Activated CD8-positive, alpha-beta memory T cell treated with anti-CD3 and anti-CD28 coated beads, Interleukin-2, amount 50 U/mL, for 1 hour (primary cell): ENCODE measurements around the gene HOXB3.

Experiments
- DNase-seq: peaks from one replicate; pipeline ENCODE4 v3.0.0-alpha.2; 2020; ENCODE audit errors: extremely low read depth

HOXB3 gene

DNA sequence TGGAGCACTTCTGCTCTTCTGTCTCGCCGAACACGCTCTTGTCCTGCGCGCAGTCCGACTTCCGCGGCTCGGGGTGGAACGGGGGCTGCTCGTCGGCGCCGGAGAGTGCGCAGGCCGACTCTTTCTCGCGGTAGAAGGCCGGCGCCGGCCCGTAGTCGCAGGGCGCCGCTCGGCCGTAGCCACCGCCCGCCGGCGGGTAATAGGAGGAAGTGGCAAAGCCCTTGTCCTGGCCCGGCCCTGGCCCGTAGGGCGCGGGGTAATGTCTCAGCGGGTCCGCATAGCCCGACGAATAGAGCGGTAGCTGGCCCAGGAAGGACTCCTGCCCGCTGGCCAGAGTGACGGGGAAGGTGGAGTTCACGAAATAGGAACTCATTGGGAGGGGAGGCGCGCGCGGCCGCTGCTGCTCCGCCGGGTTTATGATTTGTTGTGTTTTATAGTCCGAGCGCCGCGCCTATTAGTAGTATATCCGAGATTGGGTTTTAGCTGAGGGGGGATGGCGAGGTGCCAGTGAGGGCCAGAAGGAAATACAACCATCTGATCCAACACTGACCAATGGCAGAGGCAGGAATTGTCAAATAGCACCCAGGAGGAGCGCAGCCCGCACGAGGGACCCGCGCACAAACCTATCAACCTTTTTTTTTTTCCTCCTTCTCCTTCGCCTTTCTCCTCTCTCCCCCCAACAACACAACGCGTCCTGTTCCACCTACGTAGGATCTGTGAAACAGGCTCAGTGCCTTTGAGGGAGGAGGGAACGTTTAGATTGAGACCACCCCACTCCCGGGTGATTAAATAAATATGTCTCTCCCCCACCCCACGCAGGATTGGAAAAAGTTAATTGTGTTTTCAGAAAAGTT, 8.0 kb upstream of the HOXB3 start:
- DNase-seq: no peak

DNA sequence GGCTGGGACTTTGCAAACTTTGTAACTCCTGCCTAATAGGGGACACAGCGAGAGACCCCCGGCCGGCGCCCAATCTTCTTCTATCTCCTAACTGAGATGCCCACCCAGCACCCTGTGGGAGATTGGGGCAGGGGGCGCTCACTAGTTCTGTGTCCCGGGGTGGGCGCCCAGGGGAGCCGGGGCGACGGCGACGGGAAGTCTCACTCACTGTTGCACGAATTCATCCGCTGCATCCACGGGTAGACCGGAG, 7.4 kb upstream of the HOXB3 start:
- no peak for DNase-seq

- DNase-seq: no peak
Measured at GRCh38 chr17:48596735-48597527, 6.9 kb upstream of the HOXB3 start.

DNA sequence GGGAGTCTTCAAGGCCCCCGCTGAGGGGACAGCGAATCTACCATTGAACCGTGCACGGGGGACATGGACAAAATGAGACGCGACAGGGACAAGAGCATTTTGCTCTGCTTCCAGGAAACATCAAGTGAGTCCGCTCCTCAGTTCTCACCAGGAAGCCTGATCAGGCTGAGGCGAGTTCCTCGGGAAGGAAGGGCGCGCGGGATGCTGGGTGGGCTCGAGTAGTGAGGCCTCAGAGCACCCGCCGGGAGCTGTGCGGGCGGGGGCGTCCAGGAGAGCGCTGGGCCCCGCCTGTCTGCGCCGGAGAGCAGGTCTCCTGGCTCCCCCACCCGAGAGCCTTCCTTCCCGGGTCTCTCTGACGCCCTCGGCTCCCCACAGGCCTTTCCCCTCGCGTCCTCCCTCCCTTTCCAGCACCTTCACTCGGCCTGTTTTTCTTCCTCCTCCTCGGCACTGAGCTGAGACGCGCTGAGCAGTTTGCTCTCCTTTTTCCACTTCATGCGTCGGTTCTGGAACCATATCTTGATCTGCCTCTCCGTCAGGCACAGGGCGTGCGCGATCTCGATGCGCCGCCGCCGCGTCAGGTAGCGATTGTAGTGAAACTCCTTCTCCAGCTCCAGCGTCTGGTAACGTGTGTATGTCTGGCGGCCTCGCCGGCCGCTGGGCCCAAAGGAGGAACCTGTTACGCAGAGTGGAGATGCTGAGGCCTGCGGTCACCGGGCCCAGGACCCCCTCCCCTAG, 6.1 kb upstream of the HOXB3 start:
- no peak for DNase-seq

DNA sequence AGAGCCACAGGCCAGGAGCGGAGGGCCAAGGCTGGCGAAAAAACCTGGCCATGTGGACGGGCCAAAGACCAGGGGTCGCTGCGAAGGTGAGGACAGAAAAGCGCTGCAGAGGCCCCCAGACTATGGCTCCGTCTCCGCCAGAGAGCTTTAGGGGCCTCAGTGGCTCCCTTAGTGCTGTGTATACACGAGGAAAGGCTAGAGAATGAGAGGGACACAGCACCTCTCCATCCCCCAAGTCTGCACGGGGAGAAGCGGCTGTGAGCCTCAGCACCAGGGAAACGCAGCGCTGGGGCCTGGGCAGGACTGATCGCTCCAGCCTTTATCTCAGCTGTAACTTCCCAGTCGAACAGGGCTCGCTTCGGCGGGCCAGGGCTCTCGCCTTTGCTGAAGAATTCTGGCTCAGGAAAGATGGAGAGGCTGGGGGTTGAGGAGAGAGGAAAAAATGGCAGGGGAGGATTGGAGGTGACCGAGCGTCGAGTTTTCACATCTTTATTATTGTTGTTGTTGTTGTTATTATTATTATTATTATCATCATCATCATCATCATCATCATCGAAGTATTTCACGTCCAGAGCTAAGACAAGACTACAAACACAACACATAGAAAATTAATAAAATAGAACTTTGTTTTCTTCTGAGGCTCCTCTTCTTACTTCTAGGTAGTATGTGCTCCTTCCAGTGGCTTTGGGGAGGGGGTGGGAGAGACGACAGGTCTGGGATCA, 5.4 kb upstream of the HOXB3 start:
- no peak for DNase-seq

DNA sequence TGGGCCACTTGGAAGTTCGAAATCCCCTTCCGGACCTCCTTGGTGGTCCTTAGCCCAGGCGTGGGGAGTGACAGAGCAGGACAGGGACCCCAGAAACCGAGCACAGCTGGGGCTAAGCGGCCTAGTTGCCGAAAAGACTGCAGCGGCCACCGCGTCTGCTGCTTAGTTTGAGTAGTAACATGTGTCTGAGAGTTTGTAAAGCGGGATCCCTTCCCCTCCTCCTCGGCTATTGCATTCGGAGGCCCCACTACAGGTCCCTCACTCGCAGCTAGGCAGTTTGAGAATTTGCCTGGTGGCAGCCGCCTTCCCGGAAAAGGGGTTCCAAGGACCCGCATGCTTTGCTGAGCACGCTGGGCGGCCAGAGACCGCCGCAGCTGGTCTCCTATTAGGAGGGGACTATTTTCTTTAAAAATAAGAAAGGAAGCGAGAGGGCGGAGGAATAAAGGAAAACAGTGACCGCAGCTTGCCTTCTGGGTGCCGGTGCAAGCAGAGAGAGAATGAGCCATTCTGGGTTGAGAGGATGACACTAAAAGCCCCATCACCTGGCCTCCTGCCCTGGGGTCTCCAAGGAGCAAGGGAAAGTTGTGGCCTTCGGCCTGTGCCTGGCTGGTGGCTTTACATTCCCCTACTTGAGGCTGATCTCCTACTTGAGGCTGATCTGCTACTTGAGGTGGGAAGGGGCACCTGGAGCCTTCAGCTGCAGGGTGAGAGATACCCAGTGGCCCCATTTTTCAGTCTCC, 4.7 kb upstream of the HOXB3 start:
- no peak for DNase-seq

GRCh38 chr17:48593840-48594537, 3.9 kb upstream of the HOXB3 start:
- DNase-seq: no peak

DNA sequence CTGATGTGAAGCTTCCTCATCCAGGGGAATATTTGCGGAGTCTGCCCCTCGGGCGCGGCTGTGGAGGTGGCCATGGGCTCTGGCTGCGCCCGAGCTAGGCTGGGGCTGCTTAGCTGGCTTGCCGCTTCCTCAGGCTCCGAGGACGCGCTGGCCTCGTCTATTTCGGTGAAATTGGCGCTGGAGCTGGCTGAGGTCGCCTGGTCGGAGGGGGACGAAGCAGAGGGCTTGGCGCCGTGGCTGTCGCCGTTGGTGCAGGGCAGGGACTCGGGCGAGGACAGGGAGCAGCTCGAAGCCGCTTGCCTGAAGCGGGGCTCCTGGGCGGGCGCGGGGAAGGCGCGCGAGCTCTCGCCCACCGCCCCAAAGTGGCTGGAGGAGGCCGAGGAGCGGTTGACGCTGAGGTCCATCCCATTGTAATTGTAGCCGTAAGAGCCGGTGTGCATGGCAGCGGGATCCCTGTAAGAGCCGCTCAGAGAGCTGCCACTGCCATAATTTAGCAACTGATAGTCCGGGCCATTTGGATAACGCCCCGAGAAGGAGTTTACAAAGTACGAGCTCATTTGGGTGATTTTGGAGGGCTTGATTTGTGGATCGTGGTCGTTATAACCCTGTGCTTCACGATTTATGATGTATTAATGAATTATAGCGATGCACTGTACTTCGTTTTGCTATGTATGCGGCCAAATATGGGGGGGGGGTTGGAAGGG, 3.2 kb upstream of the HOXB3 start, which contains the start of gene HOXB5:
Gene HOXB5, minus strand, starts transcription at position 654 of the 704 bp plus-strand sequence. Its CDS starts 97 bp downstream, at position 557.
- DNase-seq: no peak

DNA sequence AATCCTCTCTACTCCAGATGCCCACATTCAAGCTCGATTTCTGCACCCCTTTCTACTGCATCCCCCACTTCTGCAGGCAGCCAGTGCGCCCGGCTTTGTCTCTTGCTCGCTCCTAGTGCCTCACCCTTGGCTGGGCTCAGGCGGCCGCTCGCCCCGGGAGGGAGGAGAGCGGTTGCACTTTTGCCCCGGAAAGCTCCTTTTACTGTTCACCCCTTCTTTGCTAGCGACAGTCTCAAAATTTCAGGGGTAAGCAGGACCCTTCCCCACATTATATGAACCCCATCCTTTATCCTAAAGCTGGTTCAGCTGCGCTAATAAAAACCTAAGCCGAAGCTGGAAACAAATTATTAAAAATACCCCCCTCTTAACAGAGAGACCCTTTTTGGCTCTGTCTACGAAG, 2.5 kb upstream of the HOXB3 start:
- DNase-seq: no peak

DNA sequence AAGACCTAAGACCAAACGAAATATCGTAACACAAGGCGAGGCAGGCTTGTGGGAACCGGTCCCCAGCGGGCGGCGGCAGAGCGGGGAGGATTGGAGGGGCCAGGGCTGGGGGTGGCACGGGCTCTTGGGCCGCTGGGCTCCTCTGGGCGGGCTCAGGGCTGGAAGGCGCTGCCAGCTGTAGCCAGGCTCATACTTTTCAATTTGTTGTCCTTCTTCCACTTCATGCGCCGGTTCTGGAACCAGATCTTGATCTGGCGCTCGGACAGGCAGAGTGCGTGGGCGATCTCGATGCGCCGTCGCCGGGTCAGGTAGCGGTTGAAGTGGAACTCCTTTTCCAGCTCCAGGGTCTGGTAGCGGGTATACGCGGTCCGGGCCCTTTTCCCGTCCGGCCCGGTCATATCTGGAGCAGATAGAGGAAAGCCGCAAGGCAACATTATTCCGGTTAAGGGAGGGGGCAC, 2.0 kb upstream of the HOXB3 start:
- no peak for DNase-seq

GRCh38 chr17:48591255-48592056, 1.4 kb upstream of the HOXB3 start:
- DNase-seq: no peak

- no peak for DNase-seq
Measured at GRCh38 chr17:48590607-48591161, 643 bp upstream of the HOXB3 start.

DNA sequence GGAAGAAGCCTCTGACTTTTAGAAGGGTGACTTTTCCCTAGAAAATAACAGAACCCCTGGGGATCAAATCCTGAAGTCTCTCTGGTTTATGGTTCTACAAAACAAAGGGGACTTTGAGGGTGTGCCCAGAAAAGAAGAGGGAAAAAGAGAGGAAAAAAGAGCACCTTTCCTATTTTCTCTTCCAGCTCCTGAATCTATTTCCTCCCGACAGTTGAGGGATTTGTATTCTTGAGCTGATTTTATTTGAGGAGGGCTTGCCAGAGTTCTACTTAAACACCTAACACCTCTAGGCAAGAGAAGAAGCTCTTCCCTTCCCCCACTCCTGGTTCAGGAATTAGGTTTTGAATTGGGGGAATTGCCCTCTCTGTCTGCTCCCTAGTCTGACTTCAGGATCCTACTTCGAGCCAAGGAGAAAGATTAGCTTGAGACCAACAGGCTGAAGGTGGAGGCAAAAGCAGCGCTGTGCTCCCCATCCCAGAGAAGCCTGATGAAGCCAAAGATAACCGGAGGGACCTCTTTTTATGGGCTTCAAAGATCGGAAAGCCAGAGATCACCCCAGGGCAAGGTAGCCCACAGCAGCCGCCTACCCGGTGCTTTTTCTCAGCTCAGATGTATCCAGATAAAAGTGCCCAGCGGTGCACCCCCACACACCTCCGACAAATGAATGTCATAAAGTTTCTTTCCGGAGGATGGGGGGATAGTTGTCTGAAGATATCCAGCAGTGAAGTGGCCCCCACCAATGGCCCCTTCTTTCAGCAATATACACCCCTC, 796 bp downstream of the HOXB3 start:
- DNase-seq: no peak

DNA sequence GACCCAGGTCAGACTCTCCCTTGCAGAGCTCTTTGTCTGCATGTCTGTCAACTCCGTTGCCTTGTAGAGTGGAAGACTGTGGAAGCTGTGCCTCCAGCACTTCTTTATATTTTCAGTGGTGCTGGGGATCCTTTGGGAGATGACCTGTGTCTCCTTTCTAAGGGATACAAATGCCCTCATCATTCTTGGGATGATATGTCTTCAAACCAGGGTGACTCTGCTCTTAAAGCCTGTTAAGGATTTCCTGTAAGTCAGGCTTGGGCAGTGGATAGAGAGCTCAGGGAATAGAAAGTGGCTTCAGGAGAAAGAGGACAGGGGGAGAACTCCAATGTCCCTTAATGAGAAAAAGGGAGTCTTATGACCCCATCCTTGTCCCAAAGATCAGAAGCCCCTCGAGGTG, 1.5 kb downstream of the HOXB3 start:
- DNase-seq: no peak

DNA sequence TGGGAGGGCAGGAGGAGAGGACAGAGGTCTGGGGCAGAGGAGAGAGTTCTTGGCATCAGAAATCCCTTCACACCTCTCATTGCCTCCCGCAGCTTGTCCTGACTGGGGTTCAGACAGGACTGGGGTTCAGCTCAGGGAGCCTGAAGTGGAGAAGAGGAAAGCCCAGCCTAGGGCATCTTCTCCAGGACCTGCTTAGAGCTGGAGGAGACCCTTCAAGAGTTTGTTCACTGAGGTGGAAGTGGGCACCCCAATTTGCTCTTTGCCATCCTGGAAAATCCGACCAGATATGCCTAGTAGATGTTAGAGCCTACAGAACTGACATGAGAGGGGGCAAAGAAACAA, 2.0 kb downstream of the HOXB3 start:
- DNase-seq: no peak

DNA sequence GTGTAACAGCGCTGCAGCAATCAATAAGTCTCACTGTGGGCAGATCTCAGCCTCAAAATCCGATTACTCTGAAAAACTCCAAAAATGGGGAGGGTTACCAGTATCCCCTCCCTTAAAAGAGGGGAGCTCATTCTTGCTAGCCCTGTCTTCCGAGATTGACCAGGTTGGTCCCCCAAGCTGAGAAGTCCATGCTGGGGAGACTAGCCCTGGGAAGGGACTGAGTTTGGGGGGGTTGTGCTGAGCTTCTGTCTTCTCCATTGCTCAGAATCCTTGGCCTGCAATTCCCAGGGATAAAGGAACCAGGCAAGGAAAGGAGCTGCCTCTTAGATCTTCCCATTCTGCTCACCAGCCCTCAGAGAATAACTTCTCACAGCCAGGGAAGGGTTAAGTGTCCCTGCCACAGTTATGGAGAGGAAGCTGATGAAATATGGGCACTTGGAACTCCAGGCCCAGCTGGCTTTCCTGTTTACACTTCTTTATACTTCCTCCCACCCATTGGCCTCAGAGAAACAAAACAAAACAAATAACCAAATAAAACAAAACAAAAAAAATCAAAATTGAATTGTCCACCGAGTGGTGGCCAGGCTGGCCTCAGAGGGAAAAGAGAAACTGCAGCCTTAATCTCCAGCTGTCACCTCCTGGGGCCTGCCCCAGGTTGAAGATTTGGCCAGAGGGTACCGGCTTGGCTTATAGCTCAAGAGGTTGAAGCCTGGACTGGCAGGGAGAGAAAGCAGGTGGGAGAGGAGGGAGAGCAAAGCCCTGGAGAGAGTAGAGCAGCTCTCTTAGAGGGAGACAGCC, 2.6 kb downstream of the HOXB3 start:
- no peak for DNase-seq
